ENCODE data around the gene PBX1.
"Not testable (repeated sequence)": the region's sequence is repeated elsewhere in the genome, so short reads cannot be mapped to it uniquely, and the experiment has no call there.

DNA sequence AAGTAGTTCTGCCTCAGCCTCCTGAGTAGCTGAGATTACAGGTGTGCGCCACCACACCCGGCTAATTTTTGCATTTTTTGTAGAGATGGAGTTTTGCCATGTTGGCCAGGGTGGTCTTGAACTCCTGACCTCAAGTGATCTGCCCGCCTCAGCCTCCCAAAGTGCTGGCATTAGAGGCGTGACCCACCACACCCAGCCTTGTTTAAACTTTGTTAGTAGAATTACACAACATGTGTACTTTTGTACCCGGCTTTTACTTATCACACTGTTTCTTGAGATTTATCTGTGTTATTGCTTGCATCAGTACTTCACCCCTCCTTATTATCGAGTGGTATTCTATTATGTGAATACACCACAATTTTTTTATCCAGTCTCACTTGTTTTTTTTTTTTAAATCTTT lies 94.0 kb downstream of the PBX1 start:
- TF ChIP-seq, protein P1, sequence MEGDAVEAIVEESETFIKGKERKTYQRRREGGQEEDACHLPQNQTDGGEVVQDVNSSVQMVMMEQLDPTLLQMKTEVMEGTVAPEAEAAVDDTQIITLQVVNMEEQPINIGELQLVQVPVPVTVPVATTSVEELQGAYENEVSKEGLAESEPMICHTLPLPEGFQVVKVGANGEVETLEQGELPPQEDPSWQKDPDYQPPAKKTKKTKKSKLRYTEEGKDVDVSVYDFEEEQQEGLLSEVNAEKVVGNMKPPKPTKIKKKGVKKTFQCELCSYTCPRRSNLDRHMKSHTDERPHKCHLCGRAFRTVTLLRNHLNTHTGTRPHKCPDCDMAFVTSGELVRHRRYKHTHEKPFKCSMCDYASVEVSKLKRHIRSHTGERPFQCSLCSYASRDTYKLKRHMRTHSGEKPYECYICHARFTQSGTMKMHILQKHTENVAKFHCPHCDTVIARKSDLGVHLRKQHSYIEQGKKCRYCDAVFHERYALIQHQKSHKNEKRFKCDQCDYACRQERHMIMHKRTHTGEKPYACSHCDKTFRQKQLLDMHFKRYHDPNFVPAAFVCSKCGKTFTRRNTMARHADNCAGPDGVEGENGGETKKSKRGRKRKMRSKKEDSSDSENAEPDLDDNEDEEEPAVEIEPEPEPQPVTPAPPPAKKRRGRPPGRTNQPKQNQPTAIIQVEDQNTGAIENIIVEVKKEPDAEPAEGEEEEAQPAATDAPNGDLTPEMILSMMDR (IDR thresholded peaks at IDR 0.05): not testable (repeated sequence)
- TF ChIP-seq POLR2AphosphoS5 (IDR thresholded peaks at IDR 0.05): not testable (repeated sequence)
